ENCODE results near the gene LIPK.

The LIPK gene

GRCh38 chr10:88783724-88784123, 77.7 kb downstream of the LIPK start:
- Histone ChIP-seq H3K27me3 (ENCODE audit: control insufficient read depth, insufficient read depth, low read length) (no peaks in the 10 kb centered on the region), H3K4me1 (ENCODE audit: control insufficient read depth, insufficient read depth, low read length) (no peaks in the 10 kb centered on the region), H3K27ac (ENCODE audit: low read depth, low read length) (no peak overlapping the region)

GRCh38 chr10:88786032-88786770, 80.2 kb downstream of the LIPK start:
- no peaks in the 10 kb centered on the region for H3K27me3 ChIP-seq (ENCODE audit: control insufficient read depth, insufficient read depth, low read length)
- no peaks in the 10 kb centered on the region for H3K4me1 ChIP-seq (ENCODE audit: control insufficient read depth, insufficient read depth, low read length)
- H3K9me3 ChIP-seq (ENCODE audit: control insufficient read depth, insufficient read depth, low read length), result no peaks in the 10 kb centered on the region
- H3K9ac ChIP-seq (ENCODE audit: low read depth, low read length), result no peak overlapping the region
- no peak overlapping the region for H3K4me3 ChIP-seq (ENCODE audit: low read depth, low read length)
- H3K36me3 ChIP-seq (ENCODE audit: control insufficient read depth, insufficient read depth, low read length), result no peaks in the 10 kb centered on the region
- H3K27ac ChIP-seq (ENCODE audit: low read depth, low read length), result no peak overlapping the region

More at GRCh38 chr10:88783724-88784123, 77.7 kb downstream of the LIPK start:
- H3K9me3 ChIP-seq (ENCODE audit: control insufficient read depth, insufficient read depth, low read length), result no peaks in the 10 kb centered on the region
- H3K36me3 ChIP-seq (ENCODE audit: control insufficient read depth, insufficient read depth, low read length), result no peaks in the 10 kb centered on the region
- no peak overlapping the region for H3K4me3 ChIP-seq (ENCODE audit: low read depth, low read length)
- no peak overlapping the region for H3K9ac ChIP-seq (ENCODE audit: low read depth, low read length)

- Histone ChIP-seq H3K27me3 (ENCODE audit: control insufficient read depth, insufficient read depth, low read length) (no peaks in the 10 kb centered on the region), H3K27ac (ENCODE audit: low read depth, low read length) (no peak overlapping the region), H3K36me3 (ENCODE audit: control insufficient read depth, insufficient read depth, low read length) (no peaks in the 10 kb centered on the region), H3K4me1 (ENCODE audit: control insufficient read depth, insufficient read depth, low read length) (no peaks in the 10 kb centered on the region), H3K4me3 (ENCODE audit: low read depth, low read length) (no peak overlapping the region), H3K9ac (ENCODE audit: low read depth, low read length) (no peak overlapping the region), H3K9me3 (ENCODE audit: control insufficient read depth, insufficient read depth, low read length) (no peaks in the 10 kb centered on the region)
These were observed 81.4 kb downstream of the LIPK start for GRCh38 chr10:88787463-88787862.

GRCh38 chr10:88788924-88789323, 82.9 kb downstream of the LIPK start:
- Histone ChIP-seq H3K4me1 (ENCODE audit: control insufficient read depth, insufficient read depth, low read length) (no peaks in the 10 kb centered on the region), H3K9ac (ENCODE audit: low read depth, low read length) (no peak overlapping the region), H3K9me3 (ENCODE audit: control insufficient read depth, insufficient read depth, low read length) (no peaks in the 10 kb centered on the region), H3K27me3 (ENCODE audit: control insufficient read depth, insufficient read depth, low read length) (no peaks in the 10 kb centered on the region), H3K36me3 (ENCODE audit: control insufficient read depth, insufficient read depth, low read length) (no peaks in the 10 kb centered on the region), H3K4me3 (ENCODE audit: low read depth, low read length) (no peak overlapping the region), H3K27ac (ENCODE audit: low read depth, low read length) (no peak overlapping the region)

- Histone ChIP-seq H3K27ac (ENCODE audit: low read depth, low read length) (no peak overlapping the region), H3K4me1 (ENCODE audit: control insufficient read depth, insufficient read depth, low read length) (no peaks in the 10 kb centered on the region), H3K4me3 (ENCODE audit: low read depth, low read length) (no peak overlapping the region), H3K36me3 (ENCODE audit: control insufficient read depth, insufficient read depth, low read length) (no peaks in the 10 kb centered on the region), H3K9ac (ENCODE audit: low read depth, low read length) (no peak overlapping the region), H3K9me3 (ENCODE audit: control insufficient read depth, insufficient read depth, low read length) (no peaks in the 10 kb centered on the region), H3K27me3 (ENCODE audit: control insufficient read depth, insufficient read depth, low read length) (no peaks in the 10 kb centered on the region; the same call in 1 of the 2 replicates)
These were observed 85.9 kb downstream of the LIPK start for GRCh38 chr10:88791924-88792323.

- H3K9me3 ChIP-seq (ENCODE audit: control insufficient read depth, insufficient read depth, low read length), result no peaks in the 10 kb centered on the region
- no peaks in the 10 kb centered on the region for H3K36me3 ChIP-seq (ENCODE audit: control insufficient read depth, insufficient read depth, low read length)
- H3K27ac ChIP-seq (ENCODE audit: low read depth, low read length), result no peak overlapping the region
- no peaks in the 10 kb centered on the region for H3K4me1 ChIP-seq (ENCODE audit: control insufficient read depth, insufficient read depth, low read length)
- no peak overlapping the region for H3K4me3 ChIP-seq (ENCODE audit: low read depth, low read length)
- H3K27me3 ChIP-seq (ENCODE audit: control insufficient read depth, insufficient read depth, low read length), result no peaks in the 10 kb centered on the region; the same call in 1 of the 2 replicates
- no peak overlapping the region for H3K9ac ChIP-seq (ENCODE audit: low read depth, low read length)
These were observed 86.6 kb downstream of the LIPK start for GRCh38 chr10:88792661-88793060.

GRCh38 chr10:88793712-88794299, 87.8 kb downstream of the LIPK start:
- Histone ChIP-seq H3K9me3 (ENCODE audit: control insufficient read depth, insufficient read depth, low read length) (no peaks in the 10 kb centered on the region), H3K4me3 (ENCODE audit: low read depth, low read length) (no peak overlapping the region), H3K36me3 (ENCODE audit: control insufficient read depth, insufficient read depth, low read length) (no peaks in the 10 kb centered on the region), H3K4me1 (ENCODE audit: control insufficient read depth, insufficient read depth, low read length) (no peaks in the 10 kb centered on the region), H3K27me3 (ENCODE audit: control insufficient read depth, insufficient read depth, low read length) (no peaks in the 10 kb centered on the region; the same call in 1 of the 2 replicates), H3K27ac (ENCODE audit: low read depth, low read length) (no peak overlapping the region), H3K9ac (ENCODE audit: low read depth, low read length) (no peak overlapping the region)

GRCh38 chr10:88794731-88795130, 88.7 kb downstream of the LIPK start:
- no peaks in the 10 kb centered on the region for H3K9me3 ChIP-seq (ENCODE audit: control insufficient read depth, insufficient read depth, low read length)
- no peak overlapping the region for H3K27ac ChIP-seq (ENCODE audit: low read depth, low read length)
- H3K4me3 ChIP-seq (ENCODE audit: low read depth, low read length), result no peak overlapping the region
- H3K4me1 ChIP-seq (ENCODE audit: control insufficient read depth, insufficient read depth, low read length), result no peaks in the 10 kb centered on the region
- no peaks in the 10 kb centered on the region for H3K36me3 ChIP-seq (ENCODE audit: control insufficient read depth, insufficient read depth, low read length)
- H3K27me3 ChIP-seq (ENCODE audit: control insufficient read depth, insufficient read depth, low read length), result no peaks in the 10 kb centered on the region; the same call in 1 of the 2 replicates
- H3K9ac ChIP-seq (ENCODE audit: low read depth, low read length), result no peak overlapping the region

- Histone ChIP-seq H3K4me3 (ENCODE audit: low read depth, low read length) (no peak overlapping the region), H3K36me3 (ENCODE audit: control insufficient read depth, insufficient read depth, low read length) (no peaks in the 10 kb centered on the region), H3K27me3 (ENCODE audit: control insufficient read depth, insufficient read depth, low read length) (no peaks in the 10 kb centered on the region; the same call in 1 of the 2 replicates), H3K9me3 (ENCODE audit: control insufficient read depth, insufficient read depth, low read length) (no peaks in the 10 kb centered on the region), H3K27ac (ENCODE audit: low read depth, low read length) (no peak overlapping the region), H3K9ac (ENCODE audit: low read depth, low read length) (no peak overlapping the region), H3K4me1 (ENCODE audit: control insufficient read depth, insufficient read depth, low read length) (peaks cover 11% of the 10 kb centered on the region)
These were observed 94.4 kb downstream of the LIPK start for GRCh38 chr10:88800152-88801125.

Measured in HUES48 (cell line).